ENCODE measurements around the gene LPAR5. TPM values are rescaled to one million over a fixed set of nuclear protein-coding genes. Genes with fewer than 3 reads are reported as not detected.

The LPAR5 gene
- total and polyA plus RNA-seq, 2 of the 8 experiments (the other 6 are each of a cell fraction or from before 2014, with no cell fraction given): 0.22 to 0.24 TPM

- 92% methylated on average over 8 of the region's 8 CpGs; no CpG with 5 or more reads in 1 of the 2 experiments for WGBS, 2 experiments (ENCODE audit: extremely low coverage in 1 of 2, insufficient coverage in 1 of 2, insufficient read length in 1 of 2, insufficient replicate concordance in 2 of 2, low coverage in 1 of 2, low lambda C conversion rate in 2 of 2, missing lambda C conversion rate in 1 of 2)
- Histone ChIP-seq H4K8ac (ENCODE audit: extremely low read depth, insufficient read depth, low read length) (no peak overlapping the region), H3K27me3 (replicated peaks in 1 of 4; ENCODE audit: control insufficient read depth in 3 of 4, extremely low read depth in 1 of 4, insufficient read depth in 3 of 4, low read length in 3 of 4) (no peaks in the 10 kb centered on the region), H2BK15ac (ENCODE audit: low read length) (no peak overlapping the region), H2BK12ac (ENCODE audit: low read depth, low read length) (no peak overlapping the region), H3K23me2 (ENCODE audit: low read depth, low read length) (no peaks in the 10 kb centered on the region), H2BK20ac (ENCODE audit: low read length) (no peak overlapping the region), H3K36me3 (ENCODE audit: control insufficient read depth in 2 of 4, insufficient read depth in 4 of 4, low read length in 3 of 4) (peaks cover 58 to 99% (median 82%) of the 10 kb centered on the region in 4 experiments), H3K4me3 (ENCODE audit: extremely low read depth in 1 of 4, insufficient read depth in 2 of 4, low read depth in 3 of 4, low read length in 4 of 4) (no peak overlapping the region), H3K4me1 (replicated peaks in 1 of 4; ENCODE audit: control insufficient read depth in 3 of 4, insufficient read depth in 4 of 4, low read length in 3 of 4) (no peaks in the 10 kb centered on the region), H2BK5ac (ENCODE audit: low read depth, low read length) (no peak overlapping the region), H3K79me1 (ENCODE audit: low read depth, low read length) (no peaks in the 10 kb centered on the region), H3K79me2 (ENCODE audit: control insufficient read depth in 1 of 2, insufficient read depth in 2 of 2, low read length in 2 of 2) (no peaks in the 10 kb centered on the region), H4K20me1 (replicated peaks in 1 of 2; ENCODE audit: control insufficient read depth in 1 of 2, insufficient read depth in 2 of 2, low read length in 2 of 2) (peaks cover 2 to 7% of the 10 kb centered on the region in 2 experiments), H2AK5ac (ENCODE audit: low read depth, low read length) (no peak overlapping the region), H3K14ac (ENCODE audit: insufficient read length) (no peak overlapping the region), H3K4ac (replicated peaks; ENCODE audit: insufficient read length, low read depth, low read length) (no peak overlapping the region), H3K18ac (ENCODE audit: extremely low read depth, low read length) (no peak overlapping the region), H3K27ac (ENCODE audit: low read depth, low read length) (no peak overlapping the region), H3K9ac (replicated peaks in 1 of 4; ENCODE audit: extremely low read depth in 1 of 4, low read depth in 3 of 4, low read length in 3 of 4) (no peak overlapping the region), H3K9me3 (ENCODE audit: insufficient read depth in 2 of 2, low read depth in 1 of 2, low read length in 1 of 2) (no peaks in the 10 kb centered on the region), H4K5ac (ENCODE audit: insufficient read length, low read depth, low read length) (no peak overlapping the region), H3K4me2 (ENCODE audit: insufficient read depth in 1 of 2, low read depth in 2 of 2, low read length in 2 of 2) (no peak overlapping the region), H2AFZ (ENCODE audit: low read length) (no peak overlapping the region), H2BK120ac (replicated peaks; ENCODE audit: low read depth, low read length) (no peak overlapping the region), H3K56ac (replicated peaks; ENCODE audit: insufficient read length, low read depth, low read length) (no peak overlapping the region), H3K23ac (ENCODE audit: insufficient read length) (no peak overlapping the region), H4K91ac (replicated peaks; ENCODE audit: insufficient read length, low read length) (no peak overlapping the region)
- FAIRE-seq (no peak), DNase-seq (ENCODE audit: low read depth in 1 of 2, low spot score in 2 of 2) (no peak)
- ChIA-PET CTCF (ENCODE audit: partially characterized antibody) (interaction anchor here (0.7 to 1.3 kb wide), 3 partner anchors 28 to 216 kb away, joined by 3 to 4 read pairs (median 3); no protein-coding TSS in a partner anchor), POLR2A (ENCODE audit: partially characterized antibody) (interaction anchor here (0.6 to 18.0 kb wide), 6 partner anchors 8 to 58 kb away, joined by 3 to 225 read pairs (median 6); partner anchors contain the start of gene GAPDH)
- TF ChIP-seq EP300 (IDR thresholded peaks at IDR 0.05; ENCODE audit: borderline replicate concordance in 1 of 2, low read depth in 2 of 2, low read length in 2 of 2) (no peak), TEAD4 (IDR thresholded peaks at IDR 0.05; ENCODE audit: low read depth, low read length) (no peak), GTF2F1 (IDR thresholded peaks at IDR 0.05; ENCODE audit: borderline replicate concordance, low read depth, low read length) (no peak), NANOG (IDR thresholded peaks at IDR 0.05; ENCODE audit: insufficient read depth, low read depth, low read length, poor library complexity, severe bottlenecking) (no peak), SUZ12 (IDR thresholded peaks at IDR 0.05; ENCODE audit: low read length) (no peak), EZH2 (IDR thresholded peaks at IDR 0.05; ENCODE audit: low read depth, low read length, severe bottlenecking) (no peak), POLR2A (IDR thresholded peaks at IDR 0.05; ENCODE audit: control extremely low read depth in 1 of 2, low read depth in 2 of 2, low read length in 2 of 2) (no peak), JUN (IDR thresholded peaks at IDR 0.05; ENCODE audit: low read depth, low read length) (no peak)
These were observed 43.7 kb downstream of the LPAR5 start for GRCh38 chr12:6592087-6592486.

All from H1 (cell line).